GM19023 (cell line): ENCODE measurements around the gene LSM4.

Experiments used
- ATAC-seq: cut with Tn5 transposase; IDR thresholded peaks from one replicate; pipeline ENCODE4 v1.9.1; 2021; ENCODE audit warnings: mild to moderate bottlenecking, moderate library complexity; ENCODE audit not compliant: unreplicated experiment

Gene LSM4

GRCh38 chr19:18311502-18312091 lies 11.3 kb downstream of the LSM4 start:
- no peak for ATAC-seq

DNA sequence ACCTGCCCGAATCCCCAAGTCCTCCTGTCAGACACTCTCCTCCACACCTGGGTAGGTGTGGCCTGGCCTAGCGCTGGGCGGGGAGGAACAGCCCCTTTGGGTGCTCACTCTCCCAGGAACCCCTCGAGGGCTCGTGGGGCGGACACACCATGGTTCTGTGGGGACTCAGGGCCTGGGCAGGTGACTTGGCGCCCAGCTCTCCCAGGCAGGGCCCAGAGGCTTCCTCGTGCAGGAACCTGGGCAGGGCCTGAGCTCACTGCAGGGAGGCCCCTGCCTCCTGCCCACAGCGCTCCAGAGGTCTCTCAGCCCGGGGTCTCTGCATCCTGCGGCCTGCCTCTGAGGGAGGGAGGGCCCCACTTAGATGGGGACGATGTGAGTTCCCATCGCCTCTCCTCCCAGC lies 11.9 kb downstream of the LSM4 start:
- ATAC-seq = no peak

DNA sequence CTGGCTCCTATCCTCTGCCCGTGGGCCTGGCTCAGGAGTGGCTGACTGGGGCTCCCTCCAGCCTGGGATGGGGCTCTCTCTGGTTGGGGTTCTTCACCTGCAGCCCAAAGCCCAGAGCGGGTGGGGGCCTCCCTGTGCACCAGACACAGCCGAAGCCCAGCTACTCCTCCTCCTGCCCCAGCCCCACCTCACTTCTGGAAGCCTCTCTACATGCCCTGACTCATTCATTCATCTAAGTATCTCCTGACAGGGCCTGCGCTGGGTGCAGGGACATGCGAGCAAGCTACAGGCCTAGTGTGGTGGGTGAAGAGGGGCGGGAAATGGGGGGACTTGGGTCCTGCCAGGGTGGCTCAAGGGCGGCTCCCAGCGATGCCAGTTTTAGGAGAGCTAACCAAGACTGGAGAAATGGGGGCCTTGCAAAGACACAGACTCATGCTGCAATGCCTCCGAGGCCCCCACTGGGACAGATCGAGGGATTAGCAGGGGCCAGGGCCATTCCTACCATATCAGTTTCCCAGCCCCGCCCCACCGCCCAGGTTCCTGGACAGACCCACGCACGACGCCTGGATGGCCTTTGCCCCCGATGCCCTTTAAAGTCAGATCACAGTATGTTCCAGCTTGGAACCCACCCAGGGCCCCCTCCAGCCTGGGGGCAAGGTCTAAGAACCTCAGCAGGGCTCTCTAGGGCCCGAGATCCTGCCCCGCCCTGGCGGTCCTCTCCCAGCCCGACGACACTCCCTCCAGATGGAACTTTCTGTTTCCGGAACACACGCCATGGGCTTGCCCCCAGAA lies 12.6 kb downstream of the LSM4 start:
- no peak for ATAC-seq

GRCh38 chr19:18309525-18310064 lies 13.3 kb downstream of the LSM4 start:
- no peak for ATAC-seq

DNA sequence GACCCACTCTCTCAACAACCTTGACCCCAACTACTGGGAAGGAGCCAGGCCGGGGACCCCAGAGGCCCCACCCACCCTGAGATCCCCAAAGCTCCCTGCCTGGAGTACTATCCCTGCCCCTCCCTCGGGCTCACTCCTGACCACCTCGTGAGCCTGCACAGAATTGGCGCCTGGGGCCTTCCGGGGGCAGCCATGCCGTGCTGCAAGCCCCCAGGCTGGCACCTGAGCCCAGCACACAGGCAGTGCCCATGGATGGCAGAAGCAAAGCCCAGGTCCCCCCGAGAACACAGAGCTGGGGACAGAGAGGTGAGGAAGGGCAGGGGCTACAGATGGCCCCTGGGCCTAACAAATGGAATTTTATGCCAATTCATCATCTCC lies 13.9 kb downstream of the LSM4 start:
- no peak for ATAC-seq

DNA sequence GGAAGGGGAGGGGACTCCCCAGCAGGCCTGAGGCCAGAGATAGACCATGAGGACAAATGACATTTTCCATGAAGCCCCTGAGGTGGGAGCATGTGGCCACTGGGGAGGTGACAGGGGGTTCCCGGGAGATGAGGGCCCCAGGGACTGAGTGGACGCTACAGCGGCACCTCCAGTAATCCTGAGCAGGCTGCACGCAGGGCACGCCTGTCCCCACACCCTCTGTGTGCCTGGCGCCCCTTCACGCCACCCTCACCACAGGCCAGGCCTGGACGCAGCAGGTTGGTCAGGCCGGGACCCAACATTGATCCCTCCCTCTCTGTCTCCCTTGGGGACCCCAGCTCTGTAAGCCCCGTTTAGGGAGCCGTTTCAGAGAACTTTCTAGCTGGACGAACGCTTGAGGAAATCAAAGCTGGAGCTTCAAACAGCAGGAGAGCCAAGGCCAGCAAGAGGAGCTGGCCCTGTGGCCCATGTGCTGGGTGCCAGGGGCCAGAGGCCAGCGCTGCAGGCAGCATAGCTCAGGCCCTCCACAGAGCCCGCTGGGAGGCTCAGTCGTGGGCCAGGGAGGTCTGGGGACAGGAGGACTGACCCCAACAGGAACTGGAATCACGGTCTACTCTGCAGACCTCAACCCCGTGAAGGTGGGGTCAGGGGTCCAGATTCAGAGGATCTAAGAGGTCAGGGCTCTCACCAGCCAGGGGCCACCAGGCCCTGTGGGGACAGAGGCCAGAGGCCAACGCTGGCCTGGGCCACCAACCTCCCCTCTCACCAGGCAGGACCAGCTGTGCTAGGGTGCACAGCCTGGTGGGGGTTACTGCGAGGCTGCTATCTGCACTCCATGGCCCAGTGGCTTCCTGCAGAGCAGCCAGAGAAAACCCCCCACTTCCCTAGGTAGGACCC lies 14.6 kb downstream of the LSM4 start:
- no peak for ATAC-seq

GRCh38 chr19:18307271-18307681 lies 15.6 kb downstream of the LSM4 start:
- no peak for ATAC-seq

- ATAC-seq = no peak
These were observed 16.0 kb downstream of the LSM4 start for GRCh38 chr19:18306888-18307260.

DNA sequence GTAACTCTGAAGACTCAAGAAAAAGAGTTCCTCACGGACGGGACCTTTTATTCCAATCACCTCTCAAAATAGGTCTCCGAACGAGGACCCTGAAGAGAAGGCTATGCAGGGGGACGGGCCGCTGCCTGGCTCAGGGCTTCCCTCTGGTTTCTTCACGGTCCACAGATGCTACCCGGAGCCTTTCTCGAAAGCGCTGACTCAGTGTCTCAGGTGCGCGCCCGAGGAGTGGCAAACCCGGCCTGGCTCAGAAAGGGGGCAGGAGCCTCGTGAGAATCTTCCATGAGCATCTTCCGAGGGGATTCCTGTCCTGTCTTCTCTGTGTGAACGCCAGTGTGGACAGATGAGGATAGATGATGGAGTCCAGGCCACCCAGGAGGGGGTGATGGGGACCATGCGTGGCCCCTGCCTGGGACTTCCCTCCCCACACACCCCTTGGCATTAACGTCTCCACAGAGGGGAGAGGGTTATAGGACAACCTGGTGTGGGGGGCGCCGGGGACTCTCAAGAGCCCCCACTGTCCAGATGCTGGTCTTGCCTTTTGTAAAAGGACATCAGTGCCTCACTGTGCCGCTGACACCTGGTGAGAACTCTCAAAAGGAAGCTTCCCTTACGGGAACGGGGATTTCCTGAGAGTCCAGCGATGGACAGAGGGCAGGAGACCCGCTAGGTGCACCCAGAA lies 16.5 kb downstream of the LSM4 start:
- no peak for ATAC-seq

DNA sequence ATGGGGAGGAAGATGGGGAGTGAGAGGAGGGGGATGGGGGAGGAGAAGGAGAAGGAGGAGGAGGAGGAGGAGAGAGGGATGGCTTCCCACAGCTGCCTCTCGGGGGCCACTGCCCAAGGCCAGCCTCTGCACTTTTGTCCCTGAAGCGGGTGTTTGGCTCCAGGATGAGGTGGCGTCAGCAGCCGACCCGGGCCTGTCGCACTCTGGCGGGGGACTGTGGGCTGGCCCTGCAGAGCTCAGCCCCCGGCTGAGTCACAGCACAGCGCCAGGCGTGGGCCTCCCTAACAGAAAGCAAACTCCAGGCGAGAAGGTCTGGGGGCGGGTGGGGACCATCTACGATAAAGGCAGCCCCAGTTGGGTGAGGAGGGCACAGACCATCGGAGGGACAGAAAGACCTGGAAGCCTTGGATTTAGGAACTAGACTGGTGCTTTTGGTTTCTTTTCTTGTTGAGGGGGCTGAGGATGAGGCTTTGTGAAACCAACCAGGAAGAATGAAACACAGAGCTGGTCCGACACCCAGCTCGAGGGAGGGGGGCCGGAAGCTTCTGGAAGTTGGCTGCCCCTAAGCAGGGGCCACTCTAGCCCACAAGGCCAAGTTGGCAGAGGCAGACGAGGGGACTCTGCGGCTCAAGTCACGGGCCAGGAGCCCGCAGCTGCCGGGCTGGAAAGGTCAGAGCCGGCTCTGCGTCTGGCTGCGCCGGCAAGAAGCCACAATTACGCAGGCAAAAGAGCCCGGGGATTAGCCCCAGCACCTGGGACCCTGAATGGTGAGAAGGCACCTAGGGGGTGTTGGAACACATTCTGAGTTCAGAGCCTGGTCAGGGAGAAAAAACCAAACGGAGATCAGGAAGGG lies 18.2 kb downstream of the LSM4 start:
- no peak for ATAC-seq

DNA sequence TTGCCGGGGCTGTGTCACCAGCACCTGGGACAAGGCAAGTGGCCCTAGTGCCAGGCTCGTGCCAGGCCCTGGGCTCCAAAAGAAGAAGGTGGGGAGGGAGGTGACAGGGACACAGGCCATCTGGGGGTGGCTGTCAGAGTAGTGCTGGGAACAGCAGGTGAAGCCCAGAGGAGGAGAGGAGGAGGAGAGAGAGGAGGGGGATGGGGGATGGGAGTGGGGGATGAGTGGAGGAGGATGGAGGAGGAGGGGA lies 18.7 kb downstream of the LSM4 start:
- ATAC-seq = no peak

DNA sequence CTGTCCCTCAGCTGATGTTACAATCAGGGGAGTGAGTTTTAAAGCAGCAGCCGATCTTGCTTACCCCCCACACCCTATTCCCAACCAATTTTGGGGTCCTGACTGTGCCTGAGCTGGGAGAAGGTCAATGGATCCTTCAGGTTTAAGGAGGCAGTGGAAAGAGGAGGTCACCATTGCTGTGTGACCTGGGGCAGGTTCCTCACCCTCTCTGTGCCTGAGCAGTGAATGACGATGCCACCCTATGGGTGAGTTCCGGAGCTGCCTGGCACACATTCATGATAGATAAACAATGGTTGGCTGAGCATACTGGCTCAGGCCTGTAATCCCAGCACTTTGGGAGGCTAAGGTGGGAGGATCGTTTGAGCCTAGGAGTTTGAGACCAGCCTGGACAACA lies 21.2 kb downstream of the LSM4 start:
- ATAC-seq = no peak

- ATAC-seq = no peak
These were observed 21.8 kb downstream of the LSM4 start for GRCh38 chr19:18300930-18301717.

GRCh38 chr19:18299654-18300053 lies 23.2 kb downstream of the LSM4 start:
- no peak for ATAC-seq

DNA sequence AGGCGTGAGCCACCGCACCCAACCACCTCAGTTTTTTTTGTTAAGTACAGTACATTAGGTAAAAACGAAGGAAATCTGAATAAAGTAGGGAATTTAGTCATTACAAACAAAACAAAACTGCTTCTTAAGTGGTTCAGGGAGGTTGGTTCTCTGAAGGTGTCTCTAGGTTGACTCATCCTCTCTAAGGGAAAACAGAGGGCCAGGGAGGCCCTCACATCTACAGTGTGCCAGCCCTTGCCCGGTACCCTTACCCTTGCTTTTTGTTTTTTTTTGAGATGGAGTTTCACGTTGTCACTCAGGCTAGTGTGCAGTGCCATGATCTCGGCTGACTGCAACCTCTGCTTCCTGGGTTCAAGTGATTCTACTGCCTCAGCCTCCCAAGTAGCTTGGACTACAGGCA lies 24.3 kb downstream of the LSM4 start:
- ATAC-seq = no peak

GRCh38 chr19:18297308-18297707 lies 25.6 kb downstream of the LSM4 start:
- no peak for ATAC-seq

- ATAC-seq = no peak
These were observed 27.8 kb downstream of the LSM4 start for GRCh38 chr19:18295034-18295451.

- ATAC-seq = no peak
These were observed 28.4 kb downstream of the LSM4 start for GRCh38 chr19:18294467-18294864.

DNA sequence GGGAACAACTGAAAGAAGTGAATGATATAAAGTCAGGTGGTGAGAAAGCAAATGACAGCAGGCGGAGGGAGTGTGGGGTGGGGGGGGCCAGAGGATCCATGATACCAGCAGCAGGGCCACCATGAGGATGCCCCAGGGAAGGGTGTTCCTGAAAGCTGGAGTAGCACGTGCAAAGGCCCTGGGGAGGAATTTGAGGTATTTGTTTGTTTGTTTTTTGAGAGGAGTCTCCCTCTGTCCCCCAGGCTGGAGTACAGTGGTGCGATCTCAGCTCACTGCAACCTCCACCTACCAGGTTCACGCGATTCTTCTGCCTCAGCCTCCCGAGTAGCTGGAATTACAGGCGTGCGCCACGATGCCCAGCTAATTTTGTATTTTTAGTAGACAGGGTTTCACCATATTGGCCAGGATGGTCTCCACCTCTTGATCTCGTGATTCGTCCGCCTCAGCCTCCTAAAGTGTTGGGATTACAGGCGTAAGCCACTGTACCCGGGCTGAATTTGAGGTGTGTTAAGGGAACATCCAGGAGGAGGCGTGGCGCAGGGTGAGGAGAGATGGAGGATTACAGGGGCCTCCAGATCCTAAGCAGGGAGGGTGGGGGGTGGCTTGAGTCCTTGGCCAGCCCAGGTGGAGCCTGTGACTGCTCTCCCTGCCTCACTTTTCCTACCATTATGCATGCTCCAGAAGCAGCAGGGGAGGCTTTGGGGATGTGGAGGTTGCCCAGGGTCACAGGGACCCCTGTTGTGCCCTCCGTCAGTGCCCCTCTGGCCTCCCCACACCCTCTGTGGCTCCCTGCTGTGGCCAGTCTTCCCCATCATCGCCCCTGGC lies 29.0 kb downstream of the LSM4 start:
- ATAC-seq = no peak
